NCI-H128 (cell line): Measurements from ENCODE around the gene NINL.

Source experiments
- DNase-seq: peaks from one replicate; lab custom pipeline; 2025; ENCODE audit not compliant: unreplicated experiment; lab: John Stamatoyannopoulos, UW

Gene NINL

DNA sequence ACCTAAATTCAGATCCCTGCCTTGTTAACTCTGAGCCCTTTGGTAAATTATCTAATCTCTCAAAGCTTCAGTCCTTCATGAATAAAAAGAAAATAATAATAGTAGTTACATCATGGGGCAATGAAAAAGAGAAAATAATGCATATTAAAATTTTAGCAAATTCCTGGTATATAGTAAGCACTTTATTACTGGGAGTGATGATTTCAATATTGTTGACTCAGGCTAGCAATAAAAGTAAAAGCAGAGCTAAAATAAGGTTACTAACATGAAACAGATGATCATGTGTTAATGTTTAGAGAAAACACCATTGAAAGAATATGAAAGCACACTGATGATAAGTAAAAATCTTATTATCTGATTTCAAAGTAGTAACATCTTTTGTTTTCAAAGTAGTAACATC lies 164.2 kb downstream of the NINL start:
- DNase-seq: no peak

DNA sequence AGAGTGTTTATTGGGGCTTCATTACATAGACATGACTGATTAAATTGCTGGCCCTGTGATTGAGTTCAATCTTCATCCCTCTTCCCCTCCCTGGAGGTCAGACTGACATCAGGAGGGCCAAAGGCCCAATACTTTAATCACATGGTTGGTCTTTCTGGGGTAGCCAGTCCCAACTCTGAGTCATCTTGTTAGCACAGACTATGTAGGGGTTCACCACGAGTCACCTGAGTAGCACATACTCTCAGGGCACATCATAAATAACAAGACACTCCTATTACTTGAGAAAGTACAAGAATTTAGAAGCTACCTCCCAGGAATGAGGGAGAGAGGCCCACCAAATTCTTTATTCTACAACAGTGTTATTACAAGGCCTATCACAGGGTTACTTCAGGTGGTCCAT lies 166.6 kb downstream of the NINL start:
- no peak for DNase-seq

DNA sequence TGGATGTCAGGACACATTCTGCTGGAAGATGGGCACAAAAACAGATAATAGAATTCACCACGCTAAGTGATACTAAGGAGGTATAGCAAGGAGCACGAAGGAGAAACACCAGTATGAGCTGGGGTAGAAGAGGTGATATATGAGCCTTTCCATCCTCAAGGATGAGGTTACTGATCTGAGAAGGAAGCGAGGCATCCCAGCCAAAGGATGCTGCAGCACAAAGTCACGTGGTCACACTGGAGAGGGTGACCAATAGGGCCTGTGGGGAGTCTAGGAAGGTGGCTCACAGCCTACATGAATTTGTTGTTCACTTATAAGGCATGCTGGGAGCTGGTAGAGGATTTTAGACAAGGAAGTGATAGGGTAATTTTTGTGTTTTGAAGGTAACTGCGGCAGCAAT lies 176.4 kb downstream of the NINL start:
- no peak for DNase-seq

DNA sequence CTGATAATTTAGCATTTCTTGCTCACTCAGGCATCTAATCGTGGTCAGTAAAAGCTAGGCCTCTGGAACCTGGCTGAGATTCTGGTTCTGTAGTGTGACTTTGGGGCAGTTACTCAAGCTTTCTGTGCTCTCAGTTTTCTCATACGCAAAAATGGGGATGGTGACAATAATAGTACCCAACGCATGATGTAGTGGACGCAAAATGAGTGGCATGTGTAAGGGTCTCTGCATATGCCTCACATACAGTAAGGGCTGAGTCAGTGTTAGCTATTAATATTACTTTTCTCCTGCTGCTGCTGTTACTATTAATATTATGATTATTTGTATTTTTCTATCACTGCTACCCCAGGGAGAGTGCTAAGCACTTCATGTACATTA lies 177.2 kb downstream of the NINL start:
- DNase-seq: no peak

DNA sequence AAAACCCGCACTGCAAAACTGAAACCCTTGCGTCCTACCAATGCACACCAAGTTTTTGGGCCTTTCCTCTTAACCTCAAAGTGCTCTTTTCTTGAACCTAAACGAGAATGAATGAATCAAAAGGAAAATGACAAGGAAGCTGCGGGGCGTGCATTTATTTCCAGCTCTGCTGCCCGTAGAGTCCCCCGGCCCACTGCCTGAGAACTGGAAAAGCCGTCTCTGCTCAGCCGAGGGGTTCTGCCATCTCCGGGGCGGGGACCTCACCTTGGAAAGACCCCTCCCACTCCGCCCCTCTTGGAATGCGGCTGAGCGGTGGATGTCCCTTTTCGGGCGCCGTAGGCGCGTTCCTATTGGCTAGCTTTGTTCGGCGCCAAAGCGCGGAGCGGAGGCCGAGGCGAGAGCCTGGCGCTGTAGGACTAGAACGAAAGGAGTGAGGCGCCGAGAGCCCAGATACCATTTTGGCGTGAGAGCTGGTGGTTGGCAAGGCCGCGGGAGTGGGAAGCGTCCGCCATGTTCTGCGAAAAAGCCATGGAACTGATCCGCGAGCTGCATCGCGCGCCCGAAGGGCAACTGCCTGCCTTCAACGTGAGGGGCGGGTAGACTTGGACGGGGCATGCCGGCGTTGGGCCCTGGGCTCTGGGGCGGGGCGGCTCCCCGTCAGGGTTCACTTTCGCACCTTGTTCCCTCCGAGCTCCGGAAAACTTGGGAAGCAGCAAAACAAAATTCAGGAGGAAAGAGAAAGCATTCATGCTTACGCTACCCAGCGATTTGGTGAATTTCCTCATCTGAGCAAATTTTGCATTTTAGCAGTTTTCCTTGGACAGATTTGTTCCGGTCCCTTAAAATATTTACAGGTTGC lies 177.8 kb downstream of the NINL start, which contains the start of gene GINS1:
TSS of gene GINS1 (plus strand) at position 363 of the 859 bp plus-strand sequence. CDS start at position 511, 148 bp downstream.
- DNase-seq: peak; percentile 93
